Measurements from ENCODE around the gene PPP1CA.
"Not testable (repeated sequence)": the region's sequence is repeated elsewhere in the genome, so short reads cannot be mapped to it uniquely, and the experiment has no call there.

DNA sequence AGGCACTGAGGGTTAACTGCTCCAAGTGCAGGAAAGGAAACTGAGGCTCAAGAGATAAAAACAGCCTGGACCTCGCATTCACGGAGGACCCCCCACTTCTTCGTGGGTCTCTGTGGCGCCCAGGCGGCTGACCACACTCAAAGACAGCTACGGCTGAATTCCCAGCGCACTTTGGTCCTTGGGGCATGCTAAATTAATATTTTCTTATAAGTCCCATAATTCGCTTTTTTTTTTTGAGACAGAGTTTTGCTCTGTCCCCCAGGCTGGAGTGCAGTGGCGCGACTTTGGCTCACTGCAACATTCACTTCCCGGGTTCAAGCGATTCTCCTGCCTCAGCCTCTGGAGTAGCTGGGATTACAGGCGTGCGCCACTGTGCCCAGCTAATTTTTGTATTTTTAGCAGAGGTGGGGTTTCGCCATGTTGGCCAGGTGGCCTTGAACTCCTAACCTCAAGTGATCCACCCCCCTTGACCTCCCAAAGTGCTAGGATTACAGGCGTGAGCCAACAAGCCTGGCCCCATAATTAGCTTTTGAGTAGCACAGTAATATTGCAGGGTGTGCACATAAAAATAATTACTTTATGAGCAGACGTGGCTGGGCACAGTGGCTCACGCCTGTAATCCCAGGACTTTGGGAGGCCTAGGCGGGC, 658 bp upstream of the PPP1CA start:
- TF ChIP-seq EZH2phosphoT487 (IDR thresholded peaks at IDR 0.05; ENCODE audit: insufficient read depth, low read depth); EZH2 (IDR thresholded peaks at IDR 0.05; ENCODE audit: insufficient read depth, poor library complexity, severe bottlenecking): not testable (repeated sequence)
